Astrocyte (in vitro differentiated cells and primary cell): Measurements from ENCODE around the gene SLC36A2. TPM values are rescaled to one million over a fixed set of nuclear protein-coding genes. Genes with fewer than 3 reads are reported as not detected.

Experiments
- DNase-seq: peaks from one replicate; pipeline ENCODE4 v3.0.0-alpha.2; 2010; ENCODE audit warnings: low read depth
- FAIRE-seq: peaks from 2 replicates; lab custom pipeline; 2011; peaks lifted over from hg19 to GRCh38; lab: Jason Lieb, UNC
- H2AFZ ChIP-seq: 2 replicates; pipeline ENCODE4 v1.6.0; 2012; ENCODE audit warnings: low read depth, low read length, inconsistent platforms
- H3K27ac ChIP-seq: 2 replicates; pipeline ENCODE4 v1.5.1; 2011; ENCODE audit warnings: low read depth, low read length, inconsistent platforms
- H3K27me3 ChIP-seq: 2 replicates; pipeline ENCODE4 v1.6.0; 2011; ENCODE audit warnings: low read length, inconsistent platforms; ENCODE audit not compliant: insufficient read depth
- H3K36me3 ChIP-seq: 2 replicates; pipeline ENCODE4 v1.5.1; 2011; ENCODE audit warnings: low read length, inconsistent platforms; ENCODE audit not compliant: insufficient read depth
- H3K4me1 ChIP-seq: 2 replicates; pipeline ENCODE4 v1.5.1; 2011; ENCODE audit warnings: low read length, inconsistent platforms; ENCODE audit not compliant: insufficient read depth
- H3K4me2 ChIP-seq: 2 replicates; pipeline ENCODE4 v1.6.0; 2012; ENCODE audit warnings: low read length, inconsistent platforms
- H3K4me3 ChIP-seq: 2 replicates; pipeline ENCODE4 v1.5.1; 2011; ENCODE audit warnings: low read depth, mild to moderate bottlenecking, low read length, inconsistent platforms; ENCODE audit not compliant: insufficient read depth
- H3K79me2 ChIP-seq: 2 replicates; pipeline ENCODE4 v1.6.0; 2012; ENCODE audit warnings: mild to moderate bottlenecking, low read length, inconsistent platforms; ENCODE audit not compliant: insufficient read depth
- H3K9ac ChIP-seq: 2 replicates; pipeline ENCODE4 v1.6.0; 2012; ENCODE audit warnings: mild to moderate bottlenecking, low read length, inconsistent platforms
- H3K9me3 ChIP-seq: 2 replicates; pipeline ENCODE4 v1.5.1; 2012; ENCODE audit warnings: low read depth, mild to moderate bottlenecking, low read length, inconsistent platforms; ENCODE audit not compliant: insufficient read depth
- H4K20me1 ChIP-seq: 2 replicates; pipeline ENCODE4 v1.6.0; 2012; ENCODE audit warnings: low read length, inconsistent platforms; ENCODE audit not compliant: insufficient read depth
- H3K27ac Mint-ChIP-seq: one replicate; pipeline ENCODE4 v1.8.0; 2021; ENCODE audit warnings: mild to moderate bottlenecking, mixed read lengths; ENCODE audit not compliant: unreplicated experiment
- H3K27me3 Mint-ChIP-seq: one replicate; pipeline ENCODE4 v1.8.0; 2021; ENCODE audit warnings: low read depth, mixed read lengths; ENCODE audit not compliant: unreplicated experiment
- H3K36me3 Mint-ChIP-seq: one replicate; pipeline ENCODE4 v1.8.0; 2021; ENCODE audit warnings: low read depth, mixed read lengths; ENCODE audit not compliant: unreplicated experiment
- H3K4me1 Mint-ChIP-seq: one replicate; pipeline ENCODE4 v1.8.0; 2021; ENCODE audit warnings: low read depth, mixed read lengths; ENCODE audit not compliant: unreplicated experiment
- H3K4me3 Mint-ChIP-seq: one replicate; pipeline ENCODE4 v1.8.0; 2021; ENCODE audit warnings: mild to moderate bottlenecking, moderate library complexity, mixed read lengths; ENCODE audit not compliant: unreplicated experiment
- H3K9me3 Mint-ChIP-seq: one replicate; pipeline ENCODE4 v1.8.0; 2021; ENCODE audit warnings: mild to moderate bottlenecking, mixed read lengths; ENCODE audit not compliant: unreplicated experiment
- CTCF ChIP-seq: IDR thresholded peaks from 2 replicates; pipeline ENCODE4 v1.5.1; 2011; ENCODE audit warnings: low read depth, mild to moderate bottlenecking, inconsistent platforms, low read length, moderate library complexity; ENCODE audit not compliant: insufficient read depth
- EZH2 ChIP-seq: IDR thresholded peaks from 2 replicates; pipeline ENCODE4 v1.6.1; 2012; ENCODE audit warnings: mild to moderate bottlenecking, low read length, inconsistent platforms; ENCODE audit not compliant: insufficient read depth
- total RNA-seq: library from RNA; stranded (reverse); gene quantifications from 2 replicates; pipeline ENCODE4 v1.2.1, GENCODE V29; 2021

The SLC36A2 gene
- total RNA-seq, 1 donor from 2014 or later, result not detected

GRCh38 chr5:151363673-151364072, 16.3 kb upstream of the SLC36A2 start:
- Mint-ChIP-seq H3K9me3 (peaks cover 21% of the 10 kb centered on the region), H3K36me3 (no peaks in the 10 kb centered on the region), H3K4me3 (no peak overlapping the region), H3K27me3 (no peaks in the 10 kb centered on the region), H3K4me1 (no peaks in the 10 kb centered on the region), H3K27ac (no peak overlapping the region)
- no peaks in the 10 kb centered on the region for H3K36me3 ChIP-seq
- FAIRE-seq (no peak), DNase-seq (no peak)
- peaks cover 5% of the 10 kb centered on the region for H3K9me3 ChIP-seq
- H3K27me3 ChIP-seq, result no peaks in the 10 kb centered on the region
- H3K9ac ChIP-seq, result no peak overlapping the region
- no peak overlapping the region for H2AFZ ChIP-seq
- TF ChIP-seq CTCF (no peak), EZH2 (no peak)
- no peak overlapping the region for H3K4me3 ChIP-seq
- no peak overlapping the region for H3K4me2 ChIP-seq
- no peak overlapping the region for H3K27ac ChIP-seq
- no peaks in the 10 kb centered on the region for H3K4me1 ChIP-seq
- no peaks in the 10 kb centered on the region for H3K79me2 ChIP-seq
- H4K20me1 ChIP-seq, result no peaks in the 10 kb centered on the region

DNA sequence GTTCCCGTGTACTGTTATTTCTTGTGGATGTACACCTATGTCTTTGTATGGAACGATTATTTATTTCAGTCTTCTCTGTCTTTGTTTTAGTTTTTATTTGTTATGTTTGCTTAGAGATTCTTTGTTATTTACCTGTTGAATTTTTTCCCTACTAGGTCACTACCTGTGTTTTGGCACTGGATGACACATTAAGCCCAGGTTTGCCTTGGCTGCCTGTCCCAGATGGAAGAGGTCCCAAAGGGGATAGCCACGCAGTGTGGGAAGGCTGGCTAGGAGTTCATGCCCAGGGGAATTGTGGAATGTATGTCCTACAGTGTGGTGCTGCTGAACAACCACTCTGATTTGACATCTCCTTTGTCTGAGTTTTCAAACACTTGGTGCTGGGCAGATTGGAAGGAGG, 15.6 kb upstream of the SLC36A2 start:
- peaks cover 5% of the 10 kb centered on the region for H3K9me3 ChIP-seq
- no peak overlapping the region for H2AFZ ChIP-seq
- H3K36me3 ChIP-seq, result no peaks in the 10 kb centered on the region
- H3K9ac ChIP-seq, result no peak overlapping the region
- TF ChIP-seq EZH2 (no peak), CTCF (no peak)
- H3K27ac ChIP-seq, result no peak overlapping the region
- no peak for DNase-seq
- Mint-ChIP-seq H3K27me3 (no peaks in the 10 kb centered on the region), H3K27ac (no peak overlapping the region), H3K4me1 (no peaks in the 10 kb centered on the region), H3K9me3 (peaks cover 20% of the 10 kb centered on the region), H3K4me3 (no peak overlapping the region), H3K36me3 (no peaks in the 10 kb centered on the region)
- H3K4me2 ChIP-seq, result no peak overlapping the region
- FAIRE-seq, result no peak
- no peaks in the 10 kb centered on the region for H3K27me3 ChIP-seq
- no peak overlapping the region for H3K4me3 ChIP-seq
- H4K20me1 ChIP-seq, result no peaks in the 10 kb centered on the region
- H3K79me2 ChIP-seq, result no peaks in the 10 kb centered on the region
- H3K4me1 ChIP-seq, result no peaks in the 10 kb centered on the region

DNA sequence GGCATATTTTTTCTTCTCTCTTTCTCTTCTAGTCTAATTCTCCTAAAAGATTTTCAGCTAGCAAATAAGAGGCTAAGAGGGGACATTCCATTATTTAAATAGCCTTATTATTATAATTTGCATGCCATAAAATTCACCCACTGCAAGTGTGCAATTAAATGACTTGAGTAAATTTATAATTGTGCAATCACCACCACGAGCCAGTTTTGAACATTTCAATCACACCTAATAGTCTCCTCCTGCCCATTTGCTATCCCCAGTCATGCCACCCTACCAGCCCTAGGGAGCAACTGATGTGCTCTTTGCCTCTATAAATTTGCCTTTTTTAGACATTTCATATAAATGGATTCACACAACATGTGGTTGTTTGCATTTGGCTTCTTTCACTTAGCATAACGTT, 12.0 kb upstream of the SLC36A2 start:
- no peak for FAIRE-seq
- no peak overlapping the region for H3K4me3 ChIP-seq
- no peaks in the 10 kb centered on the region for H3K79me2 ChIP-seq
- no peak for DNase-seq
- H3K9ac ChIP-seq, result no peak overlapping the region
- no peaks in the 10 kb centered on the region for H3K36me3 ChIP-seq
- Mint-ChIP-seq H3K9me3 (peaks cover 9% of the 10 kb centered on the region), H3K27ac (no peak overlapping the region), H3K4me3 (no peak overlapping the region), H3K27me3 (peaks cover 5% of the 10 kb centered on the region), H3K36me3 (no peaks in the 10 kb centered on the region), H3K4me1 (no peaks in the 10 kb centered on the region)
- no peaks in the 10 kb centered on the region for H3K9me3 ChIP-seq
- no peak for TF ChIP-seq EZH2
- no peak for TF ChIP-seq CTCF
- H4K20me1 ChIP-seq, result no peaks in the 10 kb centered on the region
- no peaks in the 10 kb centered on the region for H3K4me1 ChIP-seq
- H3K27ac ChIP-seq, result no peak overlapping the region
- no peak overlapping the region for H2AFZ ChIP-seq
- no peaks in the 10 kb centered on the region for H3K27me3 ChIP-seq
- H3K4me2 ChIP-seq, result no peak overlapping the region
